Measurements from ENCODE around the gene PINLYP. TPM values are rescaled to one million over a fixed set of nuclear protein-coding genes. Genes with fewer than 3 reads are reported as not detected.

PINLYP gene
- total RNA-seq = 1 to 10 TPM in 2 of 3 donors, under 1 TPM in 1; 0.61 to 7.4 (median 2.0) TPM
- long read RNA-seq, donor 1, partial matches to known transcripts = 0 of 2 reads
- long read RNA-seq, donor 1, other reads (novel, unspliced or antisense) = 0 of 2 reads
- long read RNA-seq, donor 2 = 0 reads

DNA sequence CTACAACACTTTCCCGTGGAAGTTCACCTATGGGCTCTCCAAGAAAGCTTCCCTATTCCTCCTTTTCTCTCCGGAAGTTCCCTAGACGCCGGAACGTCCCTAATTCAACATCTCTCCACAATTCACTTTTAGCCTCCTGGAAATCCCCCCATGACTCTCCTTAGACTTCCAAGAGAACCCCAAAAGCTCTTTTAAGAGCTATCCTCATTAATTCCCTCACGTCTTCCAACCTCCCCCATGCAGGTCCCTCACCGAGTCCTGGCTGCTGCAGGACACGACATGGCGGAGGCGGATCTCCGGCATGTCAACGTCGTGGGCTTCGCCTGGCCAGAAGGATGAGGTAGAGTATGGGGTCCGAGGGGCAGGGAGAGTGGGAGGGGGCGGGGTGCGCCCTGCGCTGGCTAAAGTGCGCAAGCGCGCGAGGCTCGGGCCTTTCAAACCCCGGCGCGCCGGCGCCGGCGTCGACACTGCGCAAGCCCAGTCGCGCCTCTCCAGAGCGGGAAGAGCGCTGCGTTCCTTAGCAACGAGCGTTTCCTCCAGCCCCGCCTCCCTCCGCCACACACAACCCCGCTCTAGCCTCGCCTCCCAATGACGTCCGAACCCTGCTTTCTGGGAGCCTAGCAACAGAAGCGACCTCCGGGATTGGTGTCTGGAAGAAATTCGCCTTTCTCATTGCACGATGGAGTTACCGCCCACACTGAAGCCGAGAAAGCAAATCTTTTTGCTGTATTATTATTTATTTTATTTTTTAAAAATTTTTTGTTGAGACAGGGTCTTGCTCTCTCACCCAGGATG is at the start of gene PINLYP, which contains the start of gene XRCC1:
TSS of gene PINLYP (plus strand) at position 646 of the 795 bp plus-strand sequence. CDS start 1,391 bp downstream, outside the sequence.
TSS of gene XRCC1 (minus strand) at position 372 of the 795 bp plus-strand sequence. CDS start at position 303, 69 bp downstream.
- Histone ChIP-seq H3K4me3 (peak within 1 kb of the TSS; percentile 49), H3K4me1 (ENCODE audit: low read depth) (peaks cover 13% of the 10 kb centered on the region), H3K9me3 (no peaks in the 10 kb centered on the region), H3K36me3 (ENCODE audit: low read depth) (no peaks in the 10 kb centered on the region)
- DNase-seq = peak; percentile 97 to 98 (median 97)
- TF ChIP-seq, protein P1, sequence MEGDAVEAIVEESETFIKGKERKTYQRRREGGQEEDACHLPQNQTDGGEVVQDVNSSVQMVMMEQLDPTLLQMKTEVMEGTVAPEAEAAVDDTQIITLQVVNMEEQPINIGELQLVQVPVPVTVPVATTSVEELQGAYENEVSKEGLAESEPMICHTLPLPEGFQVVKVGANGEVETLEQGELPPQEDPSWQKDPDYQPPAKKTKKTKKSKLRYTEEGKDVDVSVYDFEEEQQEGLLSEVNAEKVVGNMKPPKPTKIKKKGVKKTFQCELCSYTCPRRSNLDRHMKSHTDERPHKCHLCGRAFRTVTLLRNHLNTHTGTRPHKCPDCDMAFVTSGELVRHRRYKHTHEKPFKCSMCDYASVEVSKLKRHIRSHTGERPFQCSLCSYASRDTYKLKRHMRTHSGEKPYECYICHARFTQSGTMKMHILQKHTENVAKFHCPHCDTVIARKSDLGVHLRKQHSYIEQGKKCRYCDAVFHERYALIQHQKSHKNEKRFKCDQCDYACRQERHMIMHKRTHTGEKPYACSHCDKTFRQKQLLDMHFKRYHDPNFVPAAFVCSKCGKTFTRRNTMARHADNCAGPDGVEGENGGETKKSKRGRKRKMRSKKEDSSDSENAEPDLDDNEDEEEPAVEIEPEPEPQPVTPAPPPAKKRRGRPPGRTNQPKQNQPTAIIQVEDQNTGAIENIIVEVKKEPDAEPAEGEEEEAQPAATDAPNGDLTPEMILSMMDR (IDR thresholded peaks at IDR 0.05) = no peak
- peak; percentile 100 for ATAC-seq
- intact Hi-C loops (cut with DNase I, micrococcal nuclease) = no loop called here

DNA sequence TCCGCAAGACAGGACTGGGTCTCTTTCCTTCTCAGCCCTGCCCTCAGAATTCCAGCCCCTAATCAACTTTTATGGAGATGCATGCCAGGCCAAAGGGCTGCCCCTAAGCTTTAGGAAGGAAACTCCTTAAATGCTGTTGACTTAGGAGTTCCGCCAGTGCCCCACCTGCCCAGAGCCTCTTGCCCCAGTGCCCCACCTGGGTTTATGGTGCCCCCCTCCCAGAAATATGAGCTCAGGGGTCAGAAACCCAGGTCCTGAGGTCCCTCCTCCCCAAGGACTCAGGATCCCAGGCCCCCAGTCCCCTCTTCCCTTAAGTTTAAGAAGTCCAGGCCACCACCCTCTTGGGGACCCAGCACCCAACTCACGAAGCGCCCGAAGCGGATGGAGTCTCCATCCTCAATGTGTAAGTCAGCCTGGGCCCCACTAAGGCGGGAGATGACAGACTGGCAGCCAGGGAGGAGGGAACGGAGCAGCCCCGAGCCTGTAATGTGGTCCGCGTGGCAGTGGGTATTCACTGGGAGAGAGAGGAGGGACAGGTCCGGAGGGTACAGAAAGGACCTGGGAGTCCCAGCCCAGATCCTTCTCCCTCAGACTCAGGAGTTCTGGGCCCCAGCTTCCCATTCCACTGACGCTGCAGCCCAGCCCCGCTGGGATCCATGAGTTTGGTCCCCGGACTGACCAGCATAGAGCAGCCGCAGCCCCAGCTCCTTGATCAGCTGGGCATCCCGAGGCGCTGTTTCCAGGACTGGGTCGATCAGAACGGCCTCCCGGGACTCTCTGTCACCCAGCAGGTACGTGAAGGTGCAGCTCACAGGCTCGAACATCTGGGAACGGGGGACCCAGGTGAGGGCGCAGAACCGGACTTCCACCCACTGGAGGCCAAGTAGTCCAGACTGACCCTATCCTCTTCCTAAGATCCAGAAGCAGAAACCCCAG is 49.5 kb upstream of the PINLYP start:
- peak; percentile 78 to 87 (median 79) for DNase-seq
- intact Hi-C loops (cut with DNase I, micrococcal nuclease) = no loop called here
- Histone ChIP-seq H3K4me3 (peak overlapping the region; percentile 92), H3K36me3 (ENCODE audit: low read depth) (no peaks in the 10 kb centered on the region), H3K9me3 (no peaks in the 10 kb centered on the region), H3K4me1 (ENCODE audit: low read depth) (peaks cover 42% of the 10 kb centered on the region)
- ATAC-seq = peak; percentile 73
- TF ChIP-seq, protein P1 (IDR thresholded peaks at IDR 0.05) = no peak

DNA sequence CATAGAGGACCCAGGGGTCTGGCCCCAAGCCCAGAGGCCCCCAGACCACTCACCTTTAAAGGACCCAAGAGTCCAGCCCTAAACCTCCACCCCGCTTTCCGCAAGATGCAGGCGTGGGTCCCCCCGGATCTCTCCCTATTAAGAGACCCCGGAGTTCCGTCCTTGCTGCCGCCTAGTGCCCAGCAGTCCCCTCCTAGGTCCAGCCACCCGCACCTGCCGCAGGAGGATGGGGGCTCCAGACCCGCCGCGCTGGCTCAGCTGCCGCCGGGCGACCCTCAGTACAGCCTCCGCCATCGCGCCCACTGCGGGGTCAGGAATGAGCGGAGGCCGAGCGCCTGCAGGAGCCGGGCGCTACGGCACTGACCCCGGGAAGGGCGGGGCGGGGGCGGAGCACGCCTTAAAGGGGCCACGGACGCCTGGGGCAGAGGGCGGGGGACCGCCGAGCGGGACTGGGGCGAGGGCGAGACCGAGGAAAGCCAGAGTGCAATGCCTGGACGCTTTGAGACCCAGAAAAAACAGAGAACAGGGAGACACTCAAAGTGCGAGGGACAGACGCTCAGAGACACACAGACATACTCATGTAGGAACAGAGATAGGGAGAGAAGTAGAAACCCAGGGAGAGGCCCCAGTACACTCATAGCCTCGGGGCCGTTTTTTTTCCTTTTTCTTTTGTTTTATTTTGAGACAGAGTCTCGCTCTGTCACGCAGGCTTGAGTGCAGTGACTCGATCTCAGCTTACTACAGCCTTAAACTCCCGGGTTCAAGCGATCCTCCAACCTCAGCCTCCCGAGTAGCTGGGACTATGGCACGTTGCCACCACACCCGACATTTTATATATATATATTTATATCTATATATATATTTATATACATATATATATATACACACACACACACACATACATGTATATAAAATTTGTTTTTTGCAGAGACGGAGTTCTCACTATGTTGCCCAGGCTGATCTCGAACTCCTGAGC is 48.4 kb upstream of the PINLYP start, which contains the start of gene ETHE1:
TSS of gene ETHE1 (minus strand) at position 318 of the 976 bp plus-strand sequence. CDS start at position 294, 24 bp downstream.
- Histone ChIP-seq H3K4me1 (ENCODE audit: low read depth) (peaks cover 50% of the 10 kb centered on the region), H3K9me3 (no peaks in the 10 kb centered on the region), H3K36me3 (ENCODE audit: low read depth) (no peaks in the 10 kb centered on the region), H3K4me3 (peak within 1 kb of the TSS; percentile 92)
- ATAC-seq (peak; percentile 79), DNase-seq (peak; percentile 92 to 94 (median 93))
- TF ChIP-seq, protein P1 (IDR thresholded peaks at IDR 0.05) = no peak
- intact Hi-C loops (cut with DNase I, micrococcal nuclease) = no loop called here

DNA sequence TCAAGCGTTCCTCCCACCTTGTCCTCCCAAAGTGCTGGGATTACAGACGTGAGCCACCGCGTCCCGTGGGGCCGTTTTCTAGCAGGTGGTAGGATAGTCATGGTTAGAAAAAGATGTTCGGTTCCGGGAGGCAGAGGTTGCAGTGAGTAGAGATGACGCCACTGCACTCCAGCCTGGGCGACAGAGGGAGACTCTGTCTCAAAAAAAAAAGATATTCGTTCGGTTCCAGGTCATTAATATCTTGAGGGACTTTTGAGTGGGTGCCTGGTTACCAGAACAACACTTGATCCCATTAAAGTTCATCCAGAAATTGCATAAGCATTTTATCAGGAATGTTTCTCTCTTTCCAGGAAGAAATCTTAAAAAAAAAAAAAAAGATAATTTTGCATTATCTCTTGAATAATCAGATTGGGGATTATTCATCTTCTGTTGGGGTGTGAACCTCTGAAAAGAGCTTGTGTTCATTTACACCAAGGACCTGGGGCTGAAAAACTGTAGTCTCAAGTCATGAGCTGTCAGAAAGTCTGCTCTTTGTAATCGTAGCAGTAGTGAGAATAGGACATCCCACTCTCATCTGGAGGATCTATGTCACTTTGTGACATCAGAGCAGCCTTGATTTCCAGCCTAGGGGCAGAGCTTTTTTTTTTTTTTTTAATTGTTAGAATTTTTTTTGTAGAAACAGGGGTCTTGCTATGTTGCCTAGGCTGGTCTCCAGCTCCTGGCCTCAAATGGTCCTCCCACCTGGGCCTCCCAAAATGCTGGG is 47.6 kb upstream of the PINLYP start:
- no peaks in the 10 kb centered on the region for H3K9me3 ChIP-seq
- H3K4me3 ChIP-seq = no peak overlapping the region
- peaks cover 56% of the 10 kb centered on the region for H3K4me1 ChIP-seq (ENCODE audit: low read depth)
- H3K36me3 ChIP-seq (ENCODE audit: low read depth) = no peaks in the 10 kb centered on the region
- DNase-seq (peak in 2 of 3 donors; percentile 52 to 57), ATAC-seq (no peak)
- TF ChIP-seq, protein P1 (IDR thresholded peaks at IDR 0.05) = no peak
- intact Hi-C loops (cut with DNase I, micrococcal nuclease) = no loop called here

Measured in mucosa of descending colon (tissue), 3 donors.